Measurements from ENCODE around the gene HYOU1.

Gene HYOU1

DNA sequence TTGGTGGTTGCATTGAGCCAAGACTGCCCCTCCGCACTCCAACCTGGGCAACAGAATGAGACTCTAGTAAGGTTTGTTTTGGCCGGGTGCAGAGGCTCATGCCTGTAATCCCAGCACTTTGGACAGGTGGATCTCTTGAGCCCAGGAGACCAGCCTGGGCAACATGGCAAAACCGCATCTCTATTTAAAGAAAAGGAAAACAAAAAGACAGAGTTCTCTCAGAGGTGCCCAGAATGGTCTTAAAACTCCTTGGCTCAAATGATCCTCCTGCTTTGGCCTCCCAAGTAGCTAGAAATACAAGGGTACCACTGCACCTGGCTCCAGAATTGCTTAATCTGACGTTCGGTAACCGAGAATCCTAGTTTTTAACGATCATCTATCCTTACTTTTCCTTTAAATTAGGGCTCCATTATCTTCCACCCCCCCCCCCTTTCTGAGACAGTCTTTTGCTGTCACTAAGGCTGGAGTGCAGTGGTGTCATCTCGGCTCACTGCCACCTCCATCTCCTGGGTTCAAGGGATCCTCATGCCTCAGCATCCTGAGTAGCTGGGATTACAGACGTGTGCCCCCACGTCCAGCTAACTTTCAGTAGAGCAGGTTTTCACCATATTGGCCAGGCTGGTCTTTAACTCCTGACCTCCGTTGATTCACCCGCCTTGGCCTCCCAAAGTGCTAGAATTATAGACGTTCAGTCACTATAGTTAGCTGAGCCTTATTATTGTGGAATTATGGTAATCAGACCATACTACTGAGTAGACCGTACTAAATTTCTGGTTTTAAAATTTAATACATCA is 40.6 kb downstream of the HYOU1 start:
- DNase-seq = no peak

DNA sequence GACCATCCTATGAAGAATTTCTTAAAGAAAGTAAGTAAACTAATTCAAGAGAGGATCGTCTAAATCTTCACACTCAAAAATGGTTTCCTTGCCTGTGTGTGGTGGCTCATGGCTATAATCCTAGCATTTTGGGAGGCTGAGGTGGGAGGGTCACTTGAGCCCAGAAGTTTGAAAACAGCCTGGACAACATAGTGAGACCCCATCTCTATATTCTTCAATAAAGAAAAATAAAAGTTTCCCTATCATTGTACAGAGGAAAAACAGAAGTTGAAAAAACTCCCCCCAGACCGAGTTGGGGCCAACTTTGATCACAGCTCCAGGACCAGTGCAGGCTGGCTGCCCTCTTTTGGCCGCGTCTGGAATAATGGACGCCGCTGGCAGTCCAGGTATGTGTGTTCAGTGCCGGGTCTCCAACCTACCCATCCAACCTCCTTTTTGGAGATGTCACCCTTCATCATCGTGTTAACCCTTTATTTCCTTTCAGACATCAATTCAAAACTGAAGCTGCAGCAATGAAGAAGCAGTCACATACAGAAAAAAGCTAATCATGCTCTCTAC is 41.9 kb downstream of the HYOU1 start:
- no peak for DNase-seq

DNA sequence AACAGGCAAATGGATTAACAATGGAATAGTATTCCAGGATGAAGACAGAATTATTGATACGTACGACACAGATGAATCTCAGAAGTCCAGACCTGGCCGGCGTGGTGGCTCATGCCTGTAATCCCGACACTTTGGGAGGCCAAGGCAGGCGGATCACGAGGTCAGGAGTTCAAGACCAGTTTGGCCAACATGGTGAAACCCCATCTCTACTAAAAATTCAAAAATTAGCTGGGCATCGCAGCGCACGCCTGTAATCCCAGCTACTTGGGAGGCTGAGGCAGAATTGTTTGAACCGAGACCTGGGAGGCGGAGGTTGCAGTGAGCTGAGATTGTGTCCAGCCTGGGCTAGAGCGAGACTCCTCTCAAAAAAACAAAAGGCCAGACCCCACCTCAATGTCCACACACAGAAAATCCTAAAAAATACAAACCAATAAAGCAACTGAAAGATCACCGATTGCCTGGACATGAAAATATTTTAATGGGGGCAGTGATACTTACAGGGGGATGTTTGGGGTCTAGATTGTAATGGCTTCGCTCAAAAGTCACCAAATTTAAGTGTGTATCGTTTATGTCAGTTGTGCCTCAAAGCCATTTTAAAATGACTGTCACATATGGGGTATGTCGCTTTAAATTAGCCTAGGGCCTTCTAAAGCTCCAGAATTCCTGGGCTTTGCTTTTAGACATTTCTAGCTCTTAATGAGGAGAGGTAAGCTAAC is 42.6 kb downstream of the HYOU1 start:
- no peak for DNase-seq

DNA sequence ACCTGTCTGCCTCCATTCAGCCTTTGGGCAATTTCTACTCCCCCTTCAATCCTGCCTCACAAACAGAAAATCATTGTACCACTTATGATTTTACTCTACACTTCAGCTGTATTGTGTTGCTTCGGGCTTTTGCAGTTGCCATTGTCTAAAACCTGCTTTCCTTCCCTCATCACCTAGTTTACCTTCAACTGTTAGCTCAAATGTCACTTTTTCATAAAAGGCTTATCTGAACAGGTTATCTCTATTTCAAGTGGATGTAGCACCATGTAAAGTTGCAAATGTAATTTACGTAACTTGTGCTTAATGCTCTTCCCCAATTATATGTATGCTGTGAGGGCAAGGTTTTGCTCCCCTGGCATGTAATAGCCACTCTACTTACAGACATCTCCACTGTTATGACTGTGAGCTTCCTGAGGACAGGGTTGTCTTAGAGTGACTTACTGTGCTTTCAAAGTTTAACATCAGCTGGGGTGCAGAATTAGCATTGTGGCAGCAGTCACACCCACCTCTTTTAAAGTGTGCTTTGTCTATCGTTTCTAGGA is 44.3 kb downstream of the HYOU1 start:
- no peak for DNase-seq

DNA sequence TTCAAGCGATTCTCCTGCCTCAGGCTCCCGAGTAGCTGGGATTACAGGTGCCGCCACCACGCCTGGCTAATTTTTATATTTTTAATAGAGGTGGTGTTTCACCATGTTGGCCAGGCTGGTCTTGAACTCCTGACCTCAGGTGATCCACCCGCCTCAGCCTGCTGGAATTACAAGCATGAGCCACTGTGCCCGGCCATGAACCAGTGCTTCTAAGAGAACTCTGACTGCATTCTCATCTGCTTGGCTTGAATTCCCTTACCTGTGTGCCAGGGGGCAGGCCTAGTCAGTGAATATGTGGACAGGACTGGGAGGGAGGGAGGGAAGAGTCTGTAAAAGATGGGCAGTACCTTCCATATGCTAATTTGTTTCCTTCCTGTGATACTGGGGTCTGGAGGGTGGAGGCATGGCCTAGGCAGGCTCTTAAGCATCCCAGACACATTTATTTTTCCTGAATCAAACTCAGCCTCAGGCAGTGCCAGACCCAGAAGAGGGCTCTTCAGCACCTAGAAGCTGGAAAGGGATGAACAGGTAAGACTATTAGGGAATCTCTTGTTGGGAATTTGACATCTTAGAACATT is 45.4 kb downstream of the HYOU1 start:
- no peak for DNase-seq

DNA sequence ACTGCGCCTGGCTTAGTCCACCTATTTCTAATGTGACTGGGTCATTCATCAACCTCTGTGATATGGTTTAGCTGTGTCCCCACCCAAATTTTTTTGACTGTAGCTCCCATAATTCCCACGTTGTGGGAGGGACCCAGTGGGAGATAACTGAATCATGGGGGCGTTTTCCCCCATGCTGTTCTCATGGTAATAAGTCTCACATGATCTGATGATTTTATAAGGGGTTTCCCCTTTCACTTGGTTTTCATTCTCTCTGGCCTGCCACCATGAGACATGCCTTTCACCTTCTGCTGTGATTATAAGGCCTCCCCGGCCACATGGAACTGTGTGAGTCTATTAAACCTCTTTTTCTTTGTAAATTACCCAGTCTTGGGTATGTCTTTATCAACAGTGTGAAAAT is 50.3 kb downstream of the HYOU1 start:
- DNase-seq = no peak

DNA sequence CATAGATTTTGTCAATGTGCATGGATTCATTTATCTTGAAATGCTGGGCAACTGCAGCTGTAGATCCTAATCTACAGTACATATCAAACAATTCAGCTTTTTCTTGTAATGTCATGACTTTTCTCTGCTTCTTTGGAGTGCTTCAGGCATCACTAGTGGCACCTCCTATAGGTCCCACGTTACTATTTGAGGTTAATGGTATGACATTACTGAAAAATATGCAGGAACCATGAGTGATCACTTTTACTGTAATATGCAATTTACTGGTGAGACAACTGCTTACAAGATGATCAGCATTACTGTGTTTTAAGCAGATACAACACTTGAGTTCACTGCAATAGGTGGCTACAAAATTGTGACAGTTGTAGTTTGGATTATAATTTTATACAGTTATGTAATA is 56.1 kb downstream of the HYOU1 start:
- DNase-seq = no peak

DNA sequence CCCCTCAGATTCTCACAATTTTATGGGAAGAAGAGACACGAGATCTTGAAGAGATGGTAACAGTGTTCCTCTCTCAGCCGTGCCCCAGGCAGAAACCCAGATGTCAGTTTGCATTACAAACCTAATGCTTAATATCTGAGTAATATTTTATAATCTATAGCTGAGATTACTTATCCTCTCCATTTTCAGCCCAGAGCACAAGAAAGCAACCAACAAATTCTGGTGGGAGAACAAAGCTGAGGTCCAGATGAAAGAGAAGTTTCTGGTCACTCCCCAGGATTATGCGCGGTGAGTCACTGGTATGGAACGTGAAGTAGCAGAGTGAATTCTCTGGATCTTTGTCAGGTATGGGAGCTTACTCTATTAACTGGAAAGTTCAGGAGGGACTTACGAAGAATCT is 58.2 kb downstream of the HYOU1 start:
- no peak for DNase-seq

DNA sequence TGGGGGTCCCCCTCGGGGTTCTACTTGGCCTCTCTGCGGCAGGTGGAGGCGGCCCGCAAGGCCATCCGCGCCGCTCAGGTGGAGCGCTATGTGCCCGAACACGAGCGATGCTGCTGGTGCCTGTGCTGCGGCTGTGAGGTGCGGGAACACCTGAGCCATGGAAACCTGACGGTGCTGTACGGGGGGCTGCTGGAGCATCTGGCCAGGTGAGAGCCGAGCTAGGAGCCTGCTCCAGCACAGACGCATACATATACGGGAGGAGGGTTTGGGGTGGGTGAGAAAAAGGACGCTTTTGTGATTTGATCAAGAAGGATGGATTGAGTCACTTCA is 58.7 kb downstream of the HYOU1 start:
- no peak for DNase-seq

DNA sequence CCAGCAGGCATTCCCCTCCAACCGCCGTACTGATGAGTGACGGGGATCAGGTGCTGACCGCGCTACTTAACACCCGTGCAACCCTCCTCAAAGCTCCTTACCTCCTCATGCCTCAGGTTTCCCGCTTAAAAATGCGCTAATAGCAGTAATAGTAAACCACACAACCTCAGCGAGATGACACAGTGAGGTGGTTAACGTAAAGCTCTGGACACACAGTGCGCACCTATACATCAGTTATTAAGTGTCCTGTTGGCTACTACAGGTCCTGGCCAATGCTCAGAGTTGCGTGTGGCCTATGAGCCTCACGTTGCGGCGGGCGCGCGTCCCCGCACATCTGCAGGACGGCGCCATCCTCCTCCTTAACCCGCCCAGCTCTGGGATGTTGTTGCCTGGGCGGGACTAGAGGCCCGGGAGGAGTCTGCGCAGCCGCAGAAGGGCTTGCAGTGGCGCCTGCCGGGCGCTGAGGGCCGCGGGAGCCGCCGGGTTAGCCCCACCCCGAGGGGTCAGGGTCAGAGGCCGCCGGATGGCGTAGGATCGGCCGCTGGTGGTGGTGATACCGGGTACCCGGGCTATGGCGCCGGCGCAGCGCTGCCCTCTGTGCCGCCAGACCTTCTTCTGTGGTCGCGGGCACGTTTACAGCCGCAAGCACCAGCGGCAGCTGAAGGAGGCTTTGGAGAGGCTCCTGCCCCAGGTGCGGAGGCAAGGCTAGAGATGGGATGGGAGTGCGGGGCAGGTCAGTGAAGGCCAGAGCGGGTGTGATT is 59.2 kb downstream of the HYOU1 start, which contains the start of gene CENATAC:
CENATAC (plus strand) TSS at position 512 of the 761 bp plus-strand sequence; CDS start at position 572, 60 bp downstream.
- peak; percentile 88 for DNase-seq

DNA sequence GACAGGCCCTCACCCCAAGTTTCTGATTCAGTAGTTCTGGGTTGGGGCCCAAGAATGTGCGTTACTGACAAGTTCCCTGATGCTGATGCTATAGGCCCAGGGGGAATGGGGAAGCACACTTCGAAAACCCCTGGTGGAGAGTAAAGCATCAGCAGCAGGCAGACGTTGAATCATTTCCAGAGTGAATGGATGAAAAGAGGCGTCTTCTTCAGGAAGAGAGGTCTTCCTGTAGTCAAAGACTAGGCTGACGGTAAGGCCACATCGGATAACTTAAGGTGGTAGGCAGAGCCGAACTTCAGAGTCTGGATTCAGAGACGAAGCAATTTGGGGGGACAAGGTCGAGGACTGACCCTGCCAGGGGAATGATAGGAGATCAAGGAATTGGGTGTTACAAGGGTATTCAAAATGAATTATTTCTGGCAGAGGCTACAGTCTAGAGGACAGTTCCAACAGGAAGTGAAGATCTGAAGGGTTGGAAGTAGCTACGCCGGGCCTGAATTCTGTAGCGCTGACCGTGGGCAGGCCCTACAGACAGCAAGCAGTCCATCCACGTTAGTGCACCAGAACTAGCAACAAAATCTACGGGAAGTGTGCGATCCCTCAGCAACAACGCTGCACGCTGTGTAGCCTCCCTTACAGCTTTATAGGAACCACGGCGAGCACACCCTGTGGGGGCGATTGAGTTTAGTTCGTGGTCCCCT is 59.9 kb downstream of the HYOU1 start:
- no peak for DNase-seq

Data from NCI-H2029 (cell line).